IPS-18c (cell line): Measurements from ENCODE around the gene WDR20.

Experiments
- H3K4me3 ChIP-seq: 2 replicates; pipeline ENCODE4 v1.7.0; 2013; ENCODE audit warnings: low read depth, mild to moderate bottlenecking, low read length, moderate library complexity; ENCODE audit not compliant: insufficient read depth
- H3K9me3 ChIP-seq: one replicate; pipeline ENCODE4 v1.6.1; 2013; ENCODE audit warnings: mild to moderate bottlenecking, low read length, moderate library complexity; ENCODE audit not compliant: control insufficient read depth, insufficient read depth

The WDR20 gene

DNA sequence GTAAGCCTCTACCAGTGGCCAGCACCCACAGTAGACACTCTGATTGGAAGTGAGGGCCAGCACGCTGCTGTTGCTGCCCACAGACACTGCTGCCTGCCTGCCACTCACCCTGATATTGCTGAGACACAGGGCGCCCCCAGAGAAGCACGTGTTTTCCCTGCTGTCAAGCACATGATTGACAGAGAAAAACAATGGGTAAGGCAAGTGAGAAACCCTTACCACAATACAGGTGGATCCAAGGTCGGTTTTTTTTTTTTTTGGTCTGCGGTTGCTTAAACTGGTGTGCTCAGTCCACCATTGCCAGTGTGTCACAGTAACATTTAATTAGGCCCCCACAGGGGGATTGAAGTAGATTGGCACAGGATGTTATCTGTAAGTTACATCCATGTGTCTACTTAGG is 65.9 kb downstream of the WDR20 start:
- no peak overlapping the region for H3K4me3 ChIP-seq
- H3K9me3 ChIP-seq: no peaks in the 10 kb centered on the region

DNA sequence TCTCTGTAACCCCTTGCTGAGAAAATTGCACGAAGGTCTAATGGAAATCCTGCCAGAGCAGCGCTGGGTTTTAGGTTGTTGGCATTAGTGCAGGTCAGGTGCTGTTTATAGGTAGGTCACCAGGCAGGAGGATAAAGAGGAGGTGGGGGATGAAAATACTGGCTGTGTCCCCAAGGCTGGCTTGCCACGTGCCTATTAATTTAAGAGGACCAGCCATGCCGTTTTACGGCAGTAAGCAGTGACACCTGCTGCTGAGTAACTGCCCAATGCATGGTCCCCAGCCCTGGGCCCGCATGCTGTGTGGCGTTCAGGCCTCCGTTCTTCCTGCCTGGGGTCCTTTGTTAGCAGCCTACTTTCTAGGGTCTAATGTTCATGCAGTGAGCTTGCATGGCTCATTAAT is 67.2 kb downstream of the WDR20 start:
- H3K9me3 ChIP-seq: no peaks in the 10 kb centered on the region
- no peak overlapping the region for H3K4me3 ChIP-seq

DNA sequence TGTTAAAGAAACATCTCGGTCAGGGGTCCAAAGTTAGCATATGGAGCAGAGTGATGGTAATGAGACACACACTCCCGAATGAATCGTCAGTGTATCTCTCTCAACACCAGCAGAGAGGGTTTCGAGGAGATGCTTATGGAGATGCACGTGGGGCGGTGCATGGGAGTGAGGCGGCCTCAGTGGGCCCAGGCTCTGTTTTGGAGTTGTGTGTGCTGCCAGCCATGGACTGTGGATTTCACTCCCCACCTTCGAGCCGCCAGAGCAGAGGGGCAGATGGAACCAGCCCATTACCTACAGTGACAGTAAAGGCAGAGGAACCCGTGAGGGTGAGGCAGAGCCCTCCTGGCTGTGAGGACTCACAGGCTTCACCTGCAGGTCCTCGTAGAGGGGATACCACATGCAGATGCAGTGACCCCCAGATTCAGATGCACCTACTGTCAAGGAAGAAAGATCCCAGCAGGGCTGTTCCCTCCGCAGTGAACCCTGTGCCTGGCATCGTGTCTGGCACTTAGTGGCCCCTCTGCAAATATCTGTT is 68.2 kb downstream of the WDR20 start:
- H3K4me3 ChIP-seq: no peak overlapping the region

DNA sequence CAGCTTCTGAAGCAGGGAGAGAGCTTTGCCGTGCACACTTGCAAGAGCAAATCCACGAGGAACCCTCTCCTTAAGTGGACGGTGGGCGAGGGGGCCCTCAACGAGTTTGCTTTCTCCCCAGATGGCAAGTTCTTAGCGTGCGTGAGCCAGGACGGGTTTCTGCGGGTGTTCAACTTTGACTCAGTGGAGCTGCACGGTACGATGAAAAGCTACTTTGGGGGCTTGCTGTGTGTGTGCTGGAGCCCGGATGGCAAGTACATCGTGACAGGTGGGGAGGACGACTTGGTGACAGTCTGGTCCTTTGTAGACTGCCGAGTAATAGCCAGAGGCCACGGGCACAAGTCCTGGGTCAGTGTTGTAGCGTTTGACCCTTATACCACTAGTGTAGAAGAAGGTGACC is 69.0 kb downstream of the WDR20 start:
- H3K9me3 ChIP-seq: no peaks in the 10 kb centered on the region
- no peak overlapping the region for H3K4me3 ChIP-seq

More for the DNA sequence above, 68.2 kb downstream of the WDR20 start:
- no peaks in the 10 kb centered on the region for H3K9me3 ChIP-seq

DNA sequence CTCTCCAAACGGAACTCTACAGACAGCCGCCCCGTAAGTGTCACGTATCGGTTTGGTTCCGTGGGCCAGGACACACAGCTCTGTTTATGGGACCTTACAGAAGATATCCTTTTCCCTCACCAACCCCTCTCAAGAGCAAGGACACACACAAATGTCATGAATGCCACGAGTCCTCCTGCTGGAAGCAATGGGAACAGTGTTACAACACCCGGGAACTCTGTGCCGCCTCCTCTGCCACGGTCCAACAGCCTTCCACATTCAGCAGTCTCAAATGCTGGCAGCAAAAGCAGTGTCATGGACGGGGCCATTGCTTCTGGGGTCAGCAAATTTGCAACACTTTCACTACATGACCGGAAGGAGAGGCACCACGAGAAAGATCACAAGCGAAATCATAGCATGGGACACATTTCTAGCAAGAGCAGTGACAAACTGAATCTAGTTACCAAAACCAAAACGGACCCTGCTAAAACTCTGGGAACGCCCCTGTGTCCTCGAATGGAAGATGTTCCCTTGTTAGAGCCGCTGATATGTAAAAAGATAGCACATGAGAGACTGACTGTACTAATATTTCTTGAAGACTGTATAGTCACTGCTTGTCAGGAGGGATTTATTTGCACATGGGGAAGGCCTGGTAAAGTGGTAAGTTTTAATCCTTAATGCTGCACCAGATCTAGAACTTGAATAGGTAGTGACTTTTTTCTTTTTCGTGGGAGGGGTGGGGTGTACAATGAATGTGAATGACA is 69.7 kb downstream of the WDR20 start:
- Histone ChIP-seq H3K4me3 (no peak overlapping the region), H3K9me3 (no peaks in the 10 kb centered on the region)

DNA sequence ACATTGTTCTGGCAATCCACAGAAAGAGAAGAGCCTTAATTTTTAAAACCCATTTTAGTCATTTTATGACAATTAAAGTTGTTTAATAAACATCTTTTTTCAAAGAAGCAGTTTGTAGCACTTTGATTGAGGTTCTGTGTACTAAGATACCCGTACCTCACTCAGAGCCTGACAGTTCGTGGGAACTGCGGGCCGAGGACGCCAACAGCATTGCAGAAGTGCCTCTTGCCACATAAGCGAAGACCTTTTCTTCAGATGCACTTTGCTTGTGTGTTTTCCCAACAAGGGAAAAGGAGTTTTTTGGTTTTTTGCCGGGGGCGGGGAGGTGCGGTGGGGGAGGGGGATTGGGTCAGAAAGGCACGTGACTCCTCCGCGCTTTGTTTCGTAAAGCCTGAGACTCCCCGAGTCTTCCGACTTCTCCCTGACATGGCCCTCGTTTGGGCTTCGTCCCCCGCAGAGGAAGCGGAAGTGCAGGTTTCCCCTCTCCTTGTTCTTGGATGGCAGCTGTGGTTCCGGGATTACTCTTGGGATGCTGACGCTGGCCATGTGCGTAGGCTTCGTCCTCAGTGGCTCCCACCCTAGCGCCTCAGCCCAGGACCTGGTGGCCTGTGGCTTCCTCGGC is 70.8 kb downstream of the WDR20 start:
- no peaks in the 10 kb centered on the region for H3K9me3 ChIP-seq
- H3K4me3 ChIP-seq: no peak overlapping the region

DNA sequence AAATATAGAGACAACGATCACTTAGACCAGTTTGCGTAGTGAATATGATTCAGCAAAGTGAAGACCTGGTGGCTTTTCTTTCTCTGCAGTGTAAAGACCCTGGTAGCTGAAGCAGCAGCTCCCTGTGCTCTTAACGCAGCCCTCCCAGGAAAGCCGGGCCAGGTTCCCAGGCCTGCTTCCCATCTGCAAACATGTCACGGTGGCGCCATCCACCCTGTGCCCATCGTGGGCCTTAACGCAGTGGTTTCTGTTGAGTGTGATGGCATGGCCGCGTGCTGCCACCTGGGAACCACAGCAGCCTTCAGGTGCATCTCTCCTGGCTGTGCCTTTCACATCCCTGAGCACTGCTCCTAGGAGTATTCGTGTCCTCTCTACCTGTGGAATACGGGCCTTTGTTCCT is 71.5 kb downstream of the WDR20 start:
- H3K4me3 ChIP-seq: no peak overlapping the region; the same call in 1 of the 2 replicates
- no peaks in the 10 kb centered on the region for H3K9me3 ChIP-seq

DNA sequence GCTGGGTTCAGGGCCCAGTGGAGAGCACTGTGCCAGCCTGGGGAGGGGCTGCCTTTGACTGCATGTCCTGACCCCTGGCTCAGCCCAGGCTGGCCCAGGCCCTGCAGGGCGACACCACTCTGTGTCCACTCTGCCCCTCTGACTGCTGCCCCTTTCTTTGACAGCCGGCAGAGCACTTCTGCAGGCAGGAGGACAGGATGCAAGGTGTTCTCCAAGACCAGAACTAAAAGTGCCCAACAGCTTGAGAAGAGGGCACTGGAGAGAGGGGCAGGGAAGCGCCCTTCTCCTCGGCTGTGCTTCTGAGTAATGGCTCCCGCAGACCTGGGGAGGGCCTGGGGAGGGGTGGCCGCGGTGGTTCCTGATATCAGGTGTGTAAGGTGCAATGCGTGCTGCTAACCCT is 72.7 kb downstream of the WDR20 start:
- H3K9me3 ChIP-seq: no peaks in the 10 kb centered on the region

DNA sequence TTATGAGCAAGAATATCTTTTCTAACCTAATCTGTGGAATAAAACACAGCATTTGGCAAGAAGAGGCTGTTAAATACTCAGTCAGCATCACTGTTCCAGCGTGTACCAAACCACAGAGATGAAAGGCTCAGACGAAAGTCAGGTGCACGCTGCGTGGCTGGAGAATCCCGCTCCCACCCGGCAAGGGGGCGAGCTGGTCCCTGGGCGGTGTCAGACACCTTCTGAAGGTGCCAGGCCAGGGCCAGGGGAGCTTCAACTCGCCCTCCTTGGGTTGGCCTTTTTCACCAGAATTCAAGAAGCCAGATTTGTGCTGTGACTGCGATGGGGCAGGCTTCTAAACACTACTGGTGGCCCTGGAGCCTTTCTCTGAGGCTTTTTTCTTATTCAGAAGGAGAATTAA is 73.1 kb downstream of the WDR20 start:
- no peak overlapping the region for H3K4me3 ChIP-seq
- H3K9me3 ChIP-seq: no peaks in the 10 kb centered on the region

More for the DNA sequence above, 72.7 kb downstream of the WDR20 start:
- no peak overlapping the region for H3K4me3 ChIP-seq

DNA sequence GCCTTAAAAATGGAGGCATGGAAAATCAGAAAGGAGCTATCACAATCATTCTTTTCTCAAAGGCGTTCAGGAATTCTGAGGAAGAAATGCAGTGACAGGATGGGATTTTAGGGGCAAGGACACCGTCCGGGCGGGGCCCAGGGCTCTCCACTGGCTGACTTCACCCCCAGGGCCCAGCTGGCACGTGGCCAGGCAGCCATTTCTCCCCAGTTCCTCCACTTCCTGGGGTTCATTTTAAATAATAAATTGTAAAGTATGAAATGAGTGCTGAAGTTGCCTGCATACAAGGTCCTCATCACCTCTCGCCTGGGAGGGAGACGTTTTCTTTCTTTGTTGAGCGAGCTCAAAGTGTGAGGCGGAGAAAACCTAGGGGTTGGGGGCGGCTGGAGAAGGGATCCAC is 73.8 kb downstream of the WDR20 start:
- no peaks in the 10 kb centered on the region for H3K9me3 ChIP-seq
- no peak overlapping the region for H3K4me3 ChIP-seq

DNA sequence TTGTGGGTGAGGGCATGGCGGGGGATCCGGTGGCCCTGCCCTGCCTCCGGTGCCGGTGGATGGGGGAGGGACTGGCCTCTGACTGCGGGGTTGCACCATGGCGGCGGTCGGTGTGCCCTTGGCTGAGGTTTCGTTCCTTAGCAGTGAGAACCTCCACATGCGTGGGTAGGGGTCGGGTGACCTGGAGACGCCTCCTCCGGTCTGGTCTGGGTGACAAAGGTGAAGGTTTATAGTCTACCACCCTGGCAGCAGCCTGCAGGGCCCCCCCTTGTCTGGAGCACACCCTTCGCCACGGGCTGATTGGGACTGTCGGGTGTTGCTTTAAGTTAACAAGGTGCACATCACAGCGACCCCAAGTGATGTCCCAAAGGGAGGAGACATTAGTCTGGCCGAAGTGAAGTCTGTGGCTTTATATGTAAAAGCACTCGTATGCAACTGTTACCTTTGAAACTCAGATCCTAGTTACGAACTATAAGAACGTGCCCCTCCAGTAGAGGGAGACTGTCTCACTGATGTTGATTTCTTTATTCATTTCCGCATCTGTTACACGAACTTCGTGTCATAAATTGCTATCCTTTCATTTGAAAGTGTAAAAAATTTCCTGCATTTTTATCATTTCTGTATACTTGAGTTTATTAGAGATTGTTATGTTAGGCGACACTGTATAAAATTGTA is 74.4 kb downstream of the WDR20 start:
- Histone ChIP-seq H3K9me3 (no peaks in the 10 kb centered on the region), H3K4me3 (no peak overlapping the region)

DNA sequence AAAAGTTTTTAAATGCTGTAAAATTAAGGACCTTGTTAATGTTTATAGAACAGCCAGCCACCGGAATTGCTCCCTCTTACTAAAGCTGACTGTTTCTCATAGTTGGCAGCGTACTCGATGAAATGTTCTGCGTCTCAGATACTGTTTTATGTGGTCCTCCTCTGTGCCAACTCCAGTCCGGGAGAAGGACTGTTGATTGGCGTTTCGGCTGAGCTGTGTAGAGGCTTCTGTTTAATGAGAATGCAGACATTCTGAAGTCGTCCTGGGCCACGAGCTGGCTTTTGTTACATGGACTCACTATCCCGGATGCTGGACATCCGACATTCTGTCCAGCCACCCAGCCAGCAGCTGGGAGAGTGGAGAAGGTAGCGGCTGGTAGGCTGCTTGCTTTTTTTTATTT is 75.4 kb downstream of the WDR20 start:
- H3K9me3 ChIP-seq: no peaks in the 10 kb centered on the region
- H3K4me3 ChIP-seq: no peak overlapping the region

DNA sequence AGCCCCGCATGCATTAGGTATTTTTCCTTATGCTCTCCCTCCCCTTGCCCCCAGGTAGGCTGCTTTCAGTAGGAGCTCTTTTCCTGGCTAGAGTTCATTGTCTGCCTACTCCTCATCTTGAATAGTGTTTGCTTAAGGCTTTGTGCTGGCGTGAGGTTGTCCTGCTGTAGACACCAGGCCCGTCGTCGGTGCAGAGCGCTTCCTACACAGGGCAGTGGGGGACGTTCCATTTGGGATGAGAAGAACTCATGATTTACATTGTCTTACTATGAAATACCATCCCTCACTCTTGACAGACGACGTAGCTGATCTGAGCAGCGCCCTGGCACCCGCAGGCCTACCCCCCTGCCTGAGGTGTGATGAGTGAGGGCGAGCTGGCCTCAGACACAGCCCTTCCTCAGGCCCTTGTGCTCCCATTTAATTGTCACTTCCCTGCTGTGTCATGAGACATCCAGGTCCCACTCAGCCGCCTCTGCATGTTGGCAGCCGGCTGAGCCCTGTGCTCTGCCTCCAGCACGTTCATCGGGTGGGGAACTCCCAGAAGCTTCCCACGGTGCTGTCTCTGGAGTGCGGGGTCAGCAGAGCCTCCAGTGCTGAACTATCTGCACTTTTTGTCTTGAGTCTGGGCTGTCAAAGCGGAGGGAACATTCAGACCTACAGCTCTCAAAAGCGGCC is 76.0 kb downstream of the WDR20 start:
- H3K4me3 ChIP-seq: no peak overlapping the region
- H3K9me3 ChIP-seq: no peaks in the 10 kb centered on the region

DNA sequence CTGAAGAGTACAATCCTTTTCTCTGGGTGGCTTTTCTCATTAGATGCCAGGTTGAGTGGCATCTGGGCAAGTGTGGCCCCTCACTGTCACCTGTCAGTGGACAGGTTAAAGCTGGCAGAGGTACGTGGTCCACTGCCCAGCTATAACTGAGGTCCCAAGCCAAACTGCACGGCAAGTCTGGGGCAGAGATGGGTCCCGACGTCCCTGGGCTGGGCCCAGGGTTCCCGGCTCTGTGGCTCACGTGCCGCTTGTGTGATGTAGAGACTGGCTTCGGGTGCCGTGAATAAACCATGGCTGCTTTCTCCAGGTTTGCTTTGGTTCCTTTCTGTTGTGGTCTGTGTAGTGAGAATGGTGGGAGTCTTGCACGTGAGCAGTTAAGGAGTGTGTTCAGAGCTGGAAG is 77.7 kb downstream of the WDR20 start:
- Histone ChIP-seq H3K9me3 (no peaks in the 10 kb centered on the region), H3K4me3 (no peak overlapping the region)

DNA sequence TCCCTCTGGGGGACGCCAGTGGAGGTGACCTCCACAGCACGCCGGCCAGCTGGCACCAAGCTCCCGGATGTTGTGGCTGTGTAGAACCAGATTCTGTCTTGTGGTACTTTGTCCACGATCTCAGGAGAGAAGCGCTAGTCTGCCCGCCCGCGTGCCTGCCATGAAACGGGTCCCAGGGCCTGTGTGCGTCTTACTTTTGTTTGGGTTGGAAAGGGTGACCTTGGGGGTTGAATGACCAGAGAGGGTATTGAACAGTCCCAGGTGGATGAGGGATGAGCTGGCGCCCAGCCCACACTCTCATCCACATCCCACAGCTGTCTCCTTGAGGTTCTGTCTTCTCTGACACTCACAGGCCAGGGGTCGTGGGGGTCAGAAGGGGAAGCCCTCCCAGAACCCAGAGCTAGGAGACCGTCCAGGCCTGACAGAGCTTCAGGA is 78.3 kb downstream of the WDR20 start:
- Histone ChIP-seq H3K9me3 (no peaks in the 10 kb centered on the region), H3K4me3 (no peak overlapping the region)

DNA sequence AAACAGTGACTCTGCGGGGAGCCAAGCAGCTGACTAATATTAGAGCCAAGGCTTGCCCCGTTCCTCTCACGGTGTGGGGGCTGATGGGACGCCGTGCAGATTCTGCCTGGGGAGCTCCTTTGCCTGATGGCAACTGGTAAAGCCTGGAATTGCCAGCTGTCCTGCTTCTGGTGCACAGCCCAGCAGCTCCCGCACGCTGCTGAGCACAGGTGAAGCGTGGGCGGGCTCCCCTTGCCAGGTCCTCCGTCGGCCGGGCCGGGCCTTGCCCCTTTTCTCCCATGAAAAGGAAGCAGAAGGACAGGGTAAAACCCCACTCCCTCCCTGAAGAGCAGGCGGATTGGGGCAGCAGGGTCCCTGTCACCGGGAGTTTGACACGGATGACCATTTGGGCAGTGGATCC is 79.0 kb downstream of the WDR20 start:
- Histone ChIP-seq H3K4me3 (no peak overlapping the region), H3K9me3 (no peaks in the 10 kb centered on the region)

DNA sequence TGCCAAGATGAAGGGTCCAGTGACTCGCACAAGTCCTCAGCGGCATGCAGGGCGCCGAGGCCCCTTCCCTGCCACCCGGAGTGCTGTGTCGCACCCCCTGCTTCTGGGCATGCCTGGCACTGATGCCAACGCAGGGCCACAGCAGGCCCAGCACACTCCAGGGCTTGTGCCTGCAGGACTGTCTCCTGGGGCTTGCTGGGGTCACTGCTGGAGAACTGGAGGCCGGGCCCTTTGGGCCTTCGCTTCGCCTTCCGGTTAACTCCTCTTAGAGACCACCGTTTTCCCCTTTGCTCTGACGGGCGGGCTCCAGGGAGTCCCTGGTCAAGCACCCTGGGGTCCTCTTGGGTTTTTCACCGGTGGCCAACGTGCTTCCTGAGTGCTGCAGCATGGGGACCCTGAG is 79.6 kb downstream of the WDR20 start:
- no peaks in the 10 kb centered on the region for H3K9me3 ChIP-seq

DNA sequence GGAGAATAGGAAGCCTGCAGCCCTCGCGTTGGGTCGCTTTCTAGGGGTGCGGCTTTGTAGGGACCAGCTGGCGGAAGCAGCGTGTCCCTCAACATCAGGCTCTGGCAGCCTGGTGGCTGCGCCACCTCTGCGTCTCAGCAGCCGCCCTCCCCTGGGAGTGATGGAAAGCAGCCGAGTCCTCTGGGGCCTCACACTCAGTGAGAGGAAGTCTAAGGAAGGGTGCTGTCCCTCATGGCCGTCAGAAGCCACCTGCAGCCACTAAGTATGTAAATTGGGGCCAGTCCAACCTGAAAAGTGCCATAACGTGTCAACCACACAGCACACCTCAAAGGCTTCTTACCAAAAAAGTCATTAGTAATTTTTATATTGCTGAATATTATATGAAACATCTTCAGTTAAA is 80.3 kb downstream of the WDR20 start:
- Histone ChIP-seq H3K4me3 (no peak overlapping the region), H3K9me3 (no peaks in the 10 kb centered on the region)

More for the DNA sequence above, 79.6 kb downstream of the WDR20 start:
- H3K4me3 ChIP-seq: no peak overlapping the region
